H1 (cell line): ENCODE measurements around the gene SOX8. TPM values are rescaled to one million over a fixed set of nuclear protein-coding genes. Genes with fewer than 3 reads are reported as not detected.

Source experiments
- CREB1 ChIP-seq: IDR thresholded peaks from 2 replicates; pipeline ENCODE4 v1.6.1; 2012; ENCODE audit warnings: inconsistent platforms
- EGR1 ChIP-seq: IDR thresholded peaks from 2 replicates; pipeline ENCODE4 v1.6.1; 2011; ENCODE audit warnings: low read depth, low read length, borderline replicate concordance
- NRF1 ChIP-seq: IDR thresholded peaks from 2 replicates; pipeline ENCODE4 v1.6.1; 2011; ENCODE audit warnings: mild to moderate bottlenecking, low read depth, low read length, improper control_type of control experiment
- polyA plus RNA-seq, 7 experiments: library from polyadenylated mRNA; depleted of rRNA in 3 of 7; stranded (reverse) in 5 of 7; unstranded in 2 of 7; fragments of >200 nt in 5 of 7; fragments of 200-250 nt in 2 of 7; gene quantifications; 1 replicate in 5 of 7; 2 replicates in 1 of 7; 4 replicates in 1 of 7; pipeline versions ENCODE4 v1.2.1 to v1.2.3, GENCODE V29; 2011 to 2013; ENCODE audit warnings: missing spikeins in 2 of 7, mixed read lengths in 2 of 7
- total RNA-seq: library from RNA; stranded (reverse); fragmentation: NEBNext Ultra II Directional; extraction: Animal tissue kit (Norgen Biotek cat#: 25700); gene quantifications from 2 replicates; pipeline ENCODE4 v1.2.1, GENCODE V29; 2021

Gene SOX8
- total and polyA plus RNA-seq, 2 of the 8 experiments (the other 6 are each of a cell fraction or from before 2014, with no cell fraction given), result 2.2 to 5.7 TPM

GRCh38 chr16:974611-975261, 6.8 kb upstream of the SOX8 start (continued):
- TF ChIP-seq NRF1, result no peak
- no peak for TF ChIP-seq EGR1
- no peak for TF ChIP-seq CREB1
